SK-N-MC (cell line): ENCODE data around the gene DOK5.

ENCODE experiments used
- DNase-seq: peaks from one replicate; pipeline ENCODE4 v3.0.0-alpha.2; 2011; ENCODE audit warnings: low read depth, low spot score
- H3K27ac ChIP-seq: fragments of 200-600 bp; sonication (generic); 2 replicates; pipeline ENCODE4 v1.5.1; 2016; ENCODE audit warnings: mixed run types
- H3K36me3 ChIP-seq: fragments of 200-600 bp; sonication (generic); 2 replicates; pipeline ENCODE4 v1.6.1; 2017; ENCODE audit warnings: antibody characterized with exemption, low read length, mixed read lengths; ENCODE audit not compliant: insufficient read depth
- H3K4me3 ChIP-seq: fragments of 200-600 bp; sonication (generic); 2 replicates; pipeline ENCODE4 v1.5.1; 2016
- H3K9ac ChIP-seq: fragments of 200-600 bp; sonication (generic); 2 replicates; pipeline ENCODE4 v1.8.0; 2017; ENCODE audit warnings: mixed run types, mixed read lengths; ENCODE audit not compliant: insufficient read length
- H3K9me3 ChIP-seq: fragments of 200-600 bp; sonication (generic); 2 replicates; pipeline ENCODE4 v1.6.1; 2017; ENCODE audit warnings: low read depth, mild to moderate bottlenecking, antibody characterized with exemption, low read length, moderate library complexity, mixed read lengths
- EZH2 ChIP-seq: fragments of 200-600 bp; sonication (generic); IDR thresholded peaks from one replicate; pipeline ENCODE4 v1.6.1; 2017; ENCODE audit warnings: antibody characterized with exemption
- FOXP2 ChIP-seq: optimal IDR thresholded peaks from 2 replicates; pipeline ENCODE3; 2011; ENCODE audit warnings: mild to moderate bottlenecking, moderate library complexity; ENCODE audit not compliant: insufficient read depth; ENCODE audit errors: extremely low read length, control extremely low read depth
- POLR2AphosphoS5 ChIP-seq: IDR thresholded peaks from 2 replicates; pipeline ENCODE4 v1.6.1; 2012; ENCODE audit warnings: mild to moderate bottlenecking, low read depth, low read length, borderline replicate concordance

The DOK5 gene

GRCh38 chr20:54623991-54624569, 148.7 kb downstream of the DOK5 start:
- Histone ChIP-seq H3K4me3 (peak overlapping the region; percentile 44; the same call in 1 of the 2 replicates), H3K9me3 (no peaks in the 10 kb centered on the region), H3K27ac (no peak overlapping the region), H3K36me3 (no peaks in the 10 kb centered on the region), H3K9ac (no peak overlapping the region)
- TF ChIP-seq FOXP2 (no peak), EZH2 (no peak), POLR2AphosphoS5 (no peak)
- DNase-seq: no peak

- H3K9me3 ChIP-seq: no peaks in the 10 kb centered on the region
- H3K9ac ChIP-seq: no peak overlapping the region
- TF ChIP-seq POLR2AphosphoS5: no peak
- no peak for TF ChIP-seq EZH2
- no peak for TF ChIP-seq FOXP2
- no peak for DNase-seq
- H3K27ac ChIP-seq: 0 out of 2 replicates have a peak overlapping the region, but pooled peaks have one; percentile 22
- H3K4me3 ChIP-seq: peak overlapping the region; percentile 44
- no peaks in the 10 kb centered on the region for H3K36me3 ChIP-seq
These were observed 149.5 kb downstream of the DOK5 start for GRCh38 chr20:54624706-54625390.

GRCh38 chr20:54625497-54625896, 150.1 kb downstream of the DOK5 start:
- no peak overlapping the region for H3K27ac ChIP-seq
- no peaks in the 10 kb centered on the region for H3K9me3 ChIP-seq
- no peaks in the 10 kb centered on the region for H3K36me3 ChIP-seq
- no peak overlapping the region for H3K9ac ChIP-seq
- TF ChIP-seq POLR2AphosphoS5 (no peak), FOXP2 (no peak), EZH2 (no peak)
- peak overlapping the region; percentile 44; the same call in 1 of the 2 replicates for H3K4me3 ChIP-seq
- DNase-seq: no peak

- H3K36me3 ChIP-seq: no peaks in the 10 kb centered on the region
- H3K9ac ChIP-seq: no peak overlapping the region
- DNase-seq: no peak
- no peak for TF ChIP-seq FOXP2
- TF ChIP-seq EZH2: no peak
- TF ChIP-seq POLR2AphosphoS5: no peak
- H3K9me3 ChIP-seq: no peaks in the 10 kb centered on the region
- H3K4me3 ChIP-seq: no peak overlapping the region
- H3K27ac ChIP-seq: no peak overlapping the region
These were observed 150.7 kb downstream of the DOK5 start for GRCh38 chr20:54626126-54626525.

GRCh38 chr20:54629632-54630031, 154.2 kb downstream of the DOK5 start:
- H3K9ac ChIP-seq: no peak overlapping the region
- no peak for TF ChIP-seq POLR2AphosphoS5
- no peak for TF ChIP-seq FOXP2
- no peak for TF ChIP-seq EZH2
- H3K27ac ChIP-seq: no peak overlapping the region
- no peak for DNase-seq
- no peak overlapping the region for H3K4me3 ChIP-seq
- H3K9me3 ChIP-seq: no peaks in the 10 kb centered on the region
- H3K36me3 ChIP-seq: no peaks in the 10 kb centered on the region

- Histone ChIP-seq H3K9me3 (no peaks in the 10 kb centered on the region), H3K36me3 (no peaks in the 10 kb centered on the region), H3K4me3 (no peak overlapping the region), H3K9ac (no peak overlapping the region), H3K27ac (no peak overlapping the region)
- DNase-seq: no peak
- TF ChIP-seq FOXP2 (no peak), EZH2 (no peak), POLR2AphosphoS5 (no peak)
These were observed 155.2 kb downstream of the DOK5 start for GRCh38 chr20:54630582-54630981.

GRCh38 chr20:54631059-54631458, 155.7 kb downstream of the DOK5 start:
- no peak for DNase-seq
- Histone ChIP-seq H3K27ac (no peak overlapping the region), H3K9ac (no peak overlapping the region), H3K9me3 (no peaks in the 10 kb centered on the region), H3K4me3 (no peak overlapping the region), H3K36me3 (no peaks in the 10 kb centered on the region)
- TF ChIP-seq POLR2AphosphoS5 (no peak), FOXP2 (no peak), EZH2 (no peak)

- DNase-seq: no peak
- no peak overlapping the region for H3K4me3 ChIP-seq
- no peak for TF ChIP-seq FOXP2
- TF ChIP-seq EZH2: no peak
- TF ChIP-seq POLR2AphosphoS5: no peak
- H3K9ac ChIP-seq: no peak overlapping the region
- no peaks in the 10 kb centered on the region for H3K9me3 ChIP-seq
- H3K27ac ChIP-seq: no peak overlapping the region
- no peaks in the 10 kb centered on the region for H3K36me3 ChIP-seq
These were observed 158.3 kb downstream of the DOK5 start for GRCh38 chr20:54633374-54634355.
